Measurements from ENCODE around the gene MRPL32. TPM values are rescaled to one million over a fixed set of nuclear protein-coding genes. Genes with fewer than 3 reads are reported as not detected.

The MRPL32 gene
- total RNA-seq, 1 experiment from 2014 or later, result 87.8 TPM

GRCh38 chr7:42940985-42941847, 9.0 kb downstream of the MRPL32 start:
- no peaks in the 10 kb centered on the region for H3K27me3 Mint-ChIP-seq (ENCODE audit: unreplicated experiment)
- no TSS peak for BruUV-seq (replicated peaks)
- peak; percentile 88 for DNase-seq
- H3K36me3 Mint-ChIP-seq (ENCODE audit: insufficient read depth, unreplicated experiment), result peaks cover 8% of the 10 kb centered on the region
- intact Hi-C loops (cut with micrococcal nuclease; ENCODE audit: unreplicated experiment), result loop anchor here (1.0 to 5.0 kb wide), 8 partner anchors 167 to 896 kb away; no protein-coding TSS in a partner anchor
- H3K4me3 Mint-ChIP-seq (ENCODE audit: low read depth, unreplicated experiment), result no peak overlapping the region
- no peak overlapping the region for H3K27ac Mint-ChIP-seq (ENCODE audit: unreplicated experiment)
- H3K9me3 Mint-ChIP-seq (ENCODE audit: low read depth, unreplicated experiment), result no peaks in the 10 kb centered on the region
- H3K4me1 Mint-ChIP-seq (ENCODE audit: low read depth, unreplicated experiment), result no peaks in the 10 kb centered on the region
- CTCF ChIA-PET, result interaction anchor here (0.6 to 1.5 kb wide), 10 partner anchors 9 to 641 kb away, joined by 3 to 8 read pairs (median 4); partner anchors contain the start of genes MRPL32, PSMA2 and STK17A
- peak; percentile 91 for TF ChIP-seq CTCF (IDR thresholded peaks at IDR 0.05; ENCODE audit: unreplicated experiment)

GRCh38 chr7:42945821-42946626, 13.8 kb downstream of the MRPL32 start:
- no peaks in the 10 kb centered on the region for H3K4me1 Mint-ChIP-seq (ENCODE audit: low read depth, unreplicated experiment)
- H3K27ac Mint-ChIP-seq (ENCODE audit: unreplicated experiment), result no peak overlapping the region
- CTCF ChIA-PET, result interaction anchor here (1.5 kb wide), 1 partner anchor 14 kb away, joined by 5 read pairs; the partner anchor contains the start of genes MRPL32 and PSMA2
- no peak for DNase-seq
- BruUV-seq (replicated peaks), result no TSS peak
- no peak for TF ChIP-seq CTCF (IDR thresholded peaks at IDR 0.05; ENCODE audit: unreplicated experiment)
- H3K36me3 Mint-ChIP-seq (ENCODE audit: insufficient read depth, unreplicated experiment), result no peaks in the 10 kb centered on the region
- H3K9me3 Mint-ChIP-seq (ENCODE audit: low read depth, unreplicated experiment), result no peaks in the 10 kb centered on the region
- no peak overlapping the region for H3K4me3 Mint-ChIP-seq (ENCODE audit: low read depth, unreplicated experiment)
- intact Hi-C loops (cut with micrococcal nuclease; ENCODE audit: unreplicated experiment), result no loop called here
- peaks cover 13% of the 10 kb centered on the region for H3K27me3 Mint-ChIP-seq (ENCODE audit: unreplicated experiment)

- CTCF ChIA-PET, result no interaction called here
- intact Hi-C loops (cut with micrococcal nuclease; ENCODE audit: unreplicated experiment), result no loop called here
- no TSS peak for BruUV-seq (replicated peaks)
Observed at GRCh38 chr7:42946627-42946950, 14.4 kb downstream of the MRPL32 start.

More at GRCh38 chr7:42946627-42946950, 14.4 kb downstream of the MRPL32 start:
- no peaks in the 10 kb centered on the region for H3K36me3 Mint-ChIP-seq (ENCODE audit: insufficient read depth, unreplicated experiment)
- H3K4me1 Mint-ChIP-seq (ENCODE audit: low read depth, unreplicated experiment), result no peaks in the 10 kb centered on the region
- no peak overlapping the region for H3K4me3 Mint-ChIP-seq (ENCODE audit: low read depth, unreplicated experiment)
- DNase-seq, result no peak
- H3K27me3 Mint-ChIP-seq (ENCODE audit: unreplicated experiment), result peaks cover 13% of the 10 kb centered on the region
- H3K9me3 Mint-ChIP-seq (ENCODE audit: low read depth, unreplicated experiment), result no peaks in the 10 kb centered on the region
- H3K27ac Mint-ChIP-seq (ENCODE audit: unreplicated experiment), result no peak overlapping the region
- no peak for TF ChIP-seq CTCF (IDR thresholded peaks at IDR 0.05; ENCODE audit: unreplicated experiment)
